ENCODE data around the gene TTLL13.

- TF ChIP-seq POLR2A (IDR thresholded peaks at IDR 0.05; ENCODE audit: low read depth, low read length) (no peak), POLR2AphosphoS5 (IDR thresholded peaks at IDR 0.05; ENCODE audit: low read depth, low read length) (no peak)
Measured at GRCh38 chr15:90232196-90232595, 17.2 kb upstream of the TTLL13 start.

Data from GM12891 (cell line).